ENCODE results near the gene FSD2. TPM values are rescaled to one million over a fixed set of nuclear protein-coding genes. Genes with fewer than 3 reads are reported as not detected.
"Not testable (repeated sequence)": the region's sequence is repeated elsewhere in the genome, so short reads cannot be mapped to it uniquely, and the experiment has no call there.

Gene FSD2
- total RNA-seq, 2 experiments from 2014 or later, result not detected

DNA sequence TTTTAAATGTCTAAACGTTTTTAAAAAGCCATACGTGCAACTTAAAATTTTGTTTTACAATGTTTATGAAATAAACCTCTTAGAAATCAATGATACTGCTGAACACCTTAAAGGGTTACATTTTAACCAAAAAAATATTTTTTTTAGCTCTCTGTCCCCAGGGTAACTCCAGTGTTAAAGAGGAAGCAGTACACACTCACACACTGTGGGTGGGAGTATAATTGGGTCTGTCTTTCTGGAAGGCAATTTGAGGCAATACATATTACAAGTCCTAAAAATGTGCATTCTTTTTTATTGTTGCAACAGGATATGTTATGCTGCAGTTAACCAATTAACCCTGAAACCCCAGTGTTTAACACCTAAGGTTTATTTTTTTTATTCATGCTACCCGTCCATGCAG is 37.7 kb upstream of the FSD2 start:
- Mint-ChIP-seq H3K27ac (no peak overlapping the region), H3K4me3 (no peak overlapping the region), H3K27me3 (peaks cover 20% of the 10 kb centered on the region), H3K36me3 (peaks cover 3% of the 10 kb centered on the region), H3K4me1 (peaks cover 7% of the 10 kb centered on the region), H3K9me3 (ENCODE audit: low read depth) (no peaks in the 10 kb centered on the region)
- CTCF ChIA-PET, result no interaction called here
- DNase-seq (no peak), ATAC-seq (no peak)

DNA sequence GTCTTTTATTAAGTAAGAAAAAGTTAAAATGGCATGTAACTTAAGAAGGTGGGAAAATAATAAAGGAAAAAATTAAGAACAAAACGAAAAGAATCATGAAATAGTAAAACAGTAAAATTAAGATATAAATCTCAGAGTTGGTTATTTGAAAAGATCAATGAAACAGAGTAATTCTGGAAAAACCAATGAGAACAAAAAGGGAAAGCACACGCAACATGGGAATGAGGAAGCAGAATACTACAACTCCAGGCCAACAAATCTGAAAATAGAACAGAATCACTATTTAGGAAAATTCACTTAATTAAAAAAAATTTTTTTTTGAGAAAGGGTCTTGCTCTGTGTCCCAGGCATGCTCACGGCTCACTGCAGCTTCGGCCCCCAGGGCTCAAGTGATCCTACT is 34.3 kb upstream of the FSD2 start:
- DNase-seq, result no peak
- CTCF ChIA-PET, result no interaction called here
- no peak for ATAC-seq
- no peak overlapping the region for H3K4me3 Mint-ChIP-seq
- no peaks in the 10 kb centered on the region for H3K9me3 Mint-ChIP-seq (ENCODE audit: low read depth)
- H3K27me3 Mint-ChIP-seq, result peaks cover 6% of the 10 kb centered on the region
- H3K36me3 Mint-ChIP-seq, result peaks cover 30% of the 10 kb centered on the region
- peaks cover 6% of the 10 kb centered on the region for H3K4me1 Mint-ChIP-seq
- no peak overlapping the region for H3K27ac Mint-ChIP-seq

DNA sequence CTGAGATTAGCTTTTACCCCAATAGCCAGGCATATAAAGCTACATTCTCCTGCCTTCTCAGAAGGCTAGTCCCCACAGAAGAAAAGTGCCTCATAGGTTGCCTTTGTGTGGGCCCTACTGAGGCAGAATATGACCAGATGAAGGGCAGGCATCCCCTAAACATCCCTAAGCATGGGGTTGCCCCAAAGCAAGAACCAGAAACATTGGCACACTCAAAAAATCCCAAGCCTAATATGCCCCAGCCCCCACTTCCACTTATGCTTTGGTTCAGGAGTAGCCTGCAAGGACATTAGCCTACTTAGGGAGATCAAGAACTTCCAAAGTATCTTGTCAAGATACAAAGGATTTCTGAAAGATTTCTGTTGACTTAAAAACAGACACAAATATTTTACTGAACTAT is 33.3 kb upstream of the FSD2 start:
- Mint-ChIP-seq H3K4me1 (no peaks in the 10 kb centered on the region), H3K36me3 (peaks cover 35% of the 10 kb centered on the region), H3K27me3 (no peaks in the 10 kb centered on the region), H3K27ac (no peak overlapping the region), H3K9me3 (ENCODE audit: low read depth) (no peaks in the 10 kb centered on the region), H3K4me3 (no peak overlapping the region)
- no peak for DNase-seq
- CTCF ChIA-PET, result no interaction called here
- ATAC-seq, result no peak

DNA sequence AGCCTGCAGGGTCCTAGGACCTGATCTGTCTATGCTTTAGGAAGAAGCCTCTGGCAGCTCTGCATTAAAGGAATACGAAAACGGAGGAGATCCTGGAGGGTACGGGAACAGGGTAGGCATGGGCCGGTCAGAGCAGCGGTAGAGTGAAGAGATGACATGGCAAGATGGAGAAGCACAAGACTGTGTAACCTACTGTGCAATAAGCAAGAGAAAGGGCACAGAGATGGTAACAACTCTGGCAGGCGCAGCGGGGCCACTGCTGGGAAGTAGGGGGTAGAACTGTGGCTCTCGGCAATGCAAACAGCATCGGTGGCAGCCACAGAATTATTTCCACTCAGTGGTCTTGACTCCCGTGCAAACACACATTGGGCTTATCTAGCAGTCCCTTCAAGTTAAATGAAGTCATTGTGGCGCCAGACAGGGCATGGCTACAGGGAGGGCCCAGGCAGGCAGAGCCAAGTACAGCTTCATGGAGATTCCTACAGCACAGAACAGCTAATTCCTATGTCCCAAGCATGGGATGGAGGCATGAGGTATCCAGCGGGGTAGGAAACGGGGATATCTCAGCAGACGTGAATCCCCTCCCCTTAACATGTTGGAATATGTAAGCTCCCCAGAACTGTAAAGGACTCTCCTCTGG is 32.3 kb upstream of the FSD2 start:
- DNase-seq (no peak), ATAC-seq (no peak)
- Mint-ChIP-seq H3K27me3 (no peaks in the 10 kb centered on the region), H3K27ac (no peak overlapping the region), H3K4me3 (no peak overlapping the region), H3K4me1 (peaks cover 2% of the 10 kb centered on the region), H3K36me3 (peaks cover 41% of the 10 kb centered on the region), H3K9me3 (ENCODE audit: low read depth) (no peaks in the 10 kb centered on the region)
- CTCF ChIA-PET, result interaction anchor here (1.3 kb wide), 1 partner anchor 26 kb away, joined by 3 read pairs; no protein-coding TSS in a partner anchor

DNA sequence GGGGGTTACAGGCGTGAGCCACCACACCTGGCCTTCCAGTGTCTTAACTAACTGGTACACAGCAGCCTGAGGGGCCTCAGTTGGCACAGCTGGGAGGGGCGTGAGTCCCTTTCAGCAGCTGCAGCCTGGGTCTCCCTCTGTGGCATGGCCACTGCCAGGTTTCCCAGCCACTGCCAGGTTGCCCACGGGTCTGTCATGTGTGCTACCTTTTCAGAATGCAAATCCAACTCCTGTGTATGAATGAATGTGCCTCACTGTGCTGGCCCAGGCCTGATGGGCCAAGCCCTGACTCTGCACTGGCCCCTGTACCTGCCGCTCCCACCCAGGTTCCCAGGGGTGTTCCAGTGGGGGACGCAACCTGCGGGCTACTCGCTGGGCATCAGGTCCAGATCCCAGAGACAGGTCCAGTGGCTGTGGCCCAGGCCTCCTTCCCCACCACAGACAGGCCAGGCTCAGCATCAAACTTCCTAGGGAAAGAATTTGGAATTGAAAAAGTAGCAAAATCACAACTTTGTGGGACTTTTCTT is 29.6 kb upstream of the FSD2 start:
- DNase-seq, result no peak
- Mint-ChIP-seq H3K4me1 (peaks cover 30% of the 10 kb centered on the region), H3K27me3 (no peaks in the 10 kb centered on the region), H3K4me3 (no peak overlapping the region), H3K9me3 (ENCODE audit: low read depth) (no peaks in the 10 kb centered on the region), H3K36me3 (peaks cover 65% of the 10 kb centered on the region), H3K27ac (no peak overlapping the region)
- no peak for ATAC-seq
- CTCF ChIA-PET, result no interaction called here

DNA sequence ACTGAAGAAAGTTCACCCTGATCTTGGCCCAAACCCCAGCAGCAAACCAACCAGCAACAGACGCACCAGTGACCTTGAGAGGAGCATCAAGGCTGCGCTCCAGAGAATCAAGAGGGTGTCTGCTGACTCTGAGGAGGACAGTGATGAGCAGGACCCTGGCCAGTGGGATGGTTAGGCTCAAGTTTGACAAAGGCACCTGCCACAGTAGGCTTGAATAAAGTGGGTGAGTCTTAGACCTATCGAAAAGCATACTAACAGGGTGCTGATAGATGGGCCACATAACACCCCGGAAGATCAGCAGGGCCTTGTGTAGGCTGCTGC is 27.5 kb upstream of the FSD2 start:
- DNase-seq (no peak), ATAC-seq (no peak)
- no peak overlapping the region for H3K4me3 Mint-ChIP-seq
- peak overlapping the region; percentile 86 for H3K27ac Mint-ChIP-seq
- no peaks in the 10 kb centered on the region for H3K9me3 Mint-ChIP-seq (ENCODE audit: low read depth)
- H3K27me3 Mint-ChIP-seq, result no peaks in the 10 kb centered on the region
- peaks cover 79% of the 10 kb centered on the region for H3K36me3 Mint-ChIP-seq
- CTCF ChIA-PET, result interaction anchor here (0.7 to 2.2 kb wide), 9 partner anchors 9 to 177 kb away, joined by 3 to 9 read pairs (median 3); partner anchors contain the start of gene RAMAC
- H3K4me1 Mint-ChIP-seq, result peaks cover 39% of the 10 kb centered on the region

DNA sequence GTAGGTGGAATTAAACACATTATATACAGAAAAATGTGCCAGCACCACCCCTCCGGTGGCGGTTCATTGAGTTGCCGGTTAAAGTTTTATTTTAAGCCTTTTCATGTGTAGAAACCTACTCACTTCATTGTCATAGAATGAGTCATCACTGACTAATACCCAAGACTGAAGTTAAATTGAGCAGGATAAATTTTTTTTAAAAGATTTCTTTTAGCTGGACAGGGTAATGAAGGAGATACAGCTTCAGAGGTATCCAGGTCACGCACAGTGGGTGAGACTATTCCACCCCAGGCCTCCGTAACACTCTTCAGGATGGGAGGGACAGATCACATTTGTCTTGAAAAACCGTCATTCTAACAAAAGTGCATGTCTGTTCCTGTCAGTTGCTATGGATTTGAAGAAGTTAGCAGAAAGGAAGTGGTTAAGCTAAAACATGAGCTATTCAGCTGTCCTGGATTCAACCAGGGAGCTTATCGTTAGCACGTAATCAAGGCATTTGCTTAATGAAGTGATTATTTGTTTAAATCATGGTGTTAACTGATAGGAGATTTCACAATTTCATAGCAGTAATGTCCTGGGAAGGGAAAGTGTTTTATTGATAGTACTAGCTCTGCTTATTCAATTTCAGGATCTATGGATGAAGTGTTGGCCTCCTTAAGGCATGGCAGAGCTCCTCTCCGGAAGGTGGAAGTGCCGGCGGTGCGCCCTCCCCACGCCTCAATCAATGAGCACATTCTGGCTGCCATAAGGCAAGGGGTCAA is 26.9 kb upstream of the FSD2 start:
- CTCF ChIA-PET, result interaction anchor here (0.9 to 2.2 kb wide), 8 partner anchors 9 to 178 kb away, joined by 3 to 9 read pairs (median 4); partner anchors contain the start of gene RAMAC
- H3K27me3 Mint-ChIP-seq, result no peaks in the 10 kb centered on the region

DNA sequence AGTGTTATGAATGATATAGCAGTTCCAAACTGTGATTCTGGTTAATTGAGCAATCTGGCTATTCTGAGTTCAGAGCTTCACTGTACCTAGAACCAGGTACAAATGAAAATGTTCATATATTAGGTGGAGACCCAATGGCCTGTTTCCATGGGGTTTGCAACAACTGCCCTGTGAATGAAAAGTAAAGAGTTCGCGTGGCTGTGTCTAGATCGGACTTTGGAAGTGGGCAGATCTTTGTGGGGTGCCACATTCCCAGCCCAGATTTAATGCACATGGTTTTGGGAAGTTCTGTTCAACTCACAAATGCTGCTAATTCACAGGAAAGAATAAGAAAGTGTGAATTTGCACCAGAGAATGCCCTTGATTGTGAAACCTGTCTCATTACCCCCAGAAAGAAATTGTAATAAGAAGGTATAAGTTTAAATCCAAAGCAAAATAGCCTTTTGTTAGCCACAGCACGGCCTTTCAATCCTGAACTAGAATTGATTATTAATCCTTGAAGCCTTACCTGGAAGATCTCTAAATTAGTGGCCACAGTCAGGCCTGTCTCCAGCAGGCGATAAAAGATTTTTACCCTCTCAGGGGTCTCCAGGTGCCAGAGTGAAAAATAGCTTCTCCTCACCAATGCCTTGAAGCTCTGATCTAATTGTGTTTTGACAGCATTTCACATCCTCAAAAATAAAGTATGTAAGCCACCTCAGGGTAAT is 26.2 kb upstream of the FSD2 start:
- no peaks in the 10 kb centered on the region for H3K27me3 Mint-ChIP-seq
- H3K27ac Mint-ChIP-seq, result peak overlapping the region; percentile 86
- peaks cover 45% of the 10 kb centered on the region for H3K4me1 Mint-ChIP-seq
- no peak for DNase-seq
- H3K9me3 Mint-ChIP-seq (ENCODE audit: low read depth), result no peaks in the 10 kb centered on the region
- CTCF ChIA-PET, result interaction anchor here (0.9 to 2.2 kb wide), 10 partner anchors 10 to 179 kb away, joined by 3 to 9 read pairs (median 4); partner anchors contain the start of gene RAMAC
- H3K36me3 Mint-ChIP-seq, result peaks cover 78% of the 10 kb centered on the region
- ATAC-seq, result no peak
- H3K4me3 Mint-ChIP-seq, result peak overlapping the region; percentile 13

More for the DNA sequence above, 26.9 kb upstream of the FSD2 start:
- peak; percentile 86 for ATAC-seq
- no peaks in the 10 kb centered on the region for H3K9me3 Mint-ChIP-seq (ENCODE audit: low read depth)
- peaks cover 79% of the 10 kb centered on the region for H3K36me3 Mint-ChIP-seq
- peaks cover 44% of the 10 kb centered on the region for H3K4me1 Mint-ChIP-seq
- peak overlapping the region; percentile 86 for H3K27ac Mint-ChIP-seq
- DNase-seq, result peak; percentile 71
- peak overlapping the region; percentile 13 for H3K4me3 Mint-ChIP-seq

DNA sequence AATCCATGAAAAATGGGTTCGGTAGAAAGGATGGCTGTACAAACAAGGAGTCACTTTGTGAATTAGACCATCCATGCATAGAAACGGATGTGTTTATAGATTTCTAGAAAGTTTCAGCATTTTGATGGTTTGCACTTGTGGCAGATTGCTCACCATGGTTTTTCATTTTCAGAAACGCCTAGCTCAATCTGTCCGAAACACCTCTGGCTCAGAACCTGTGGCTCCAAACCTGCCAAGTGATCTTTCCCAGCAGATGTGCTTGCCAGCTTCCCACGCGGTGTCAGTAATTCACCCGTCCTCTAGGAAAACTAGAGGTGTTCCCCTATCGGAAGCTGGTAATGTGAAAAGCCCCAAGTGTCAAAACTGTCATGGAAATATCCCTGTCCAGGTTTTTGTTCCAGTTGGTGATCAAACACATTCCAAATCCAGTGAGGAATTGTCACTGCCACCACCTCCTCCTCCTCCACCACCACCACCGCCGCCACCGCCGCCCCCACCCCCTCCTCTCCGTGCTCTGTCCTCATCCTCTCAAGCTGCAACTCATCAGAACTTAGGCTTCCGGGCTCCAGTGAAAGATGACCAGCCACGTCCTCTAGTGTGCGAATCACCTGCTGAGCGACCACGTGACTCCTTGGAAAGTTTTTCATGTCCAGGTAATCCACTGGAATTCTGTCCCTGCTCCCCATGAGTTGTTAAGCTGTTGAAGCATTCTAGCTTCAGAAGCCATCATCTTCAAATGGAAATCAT is 24.7 kb upstream of the FSD2 start:
- no peak overlapping the region for H3K27ac Mint-ChIP-seq
- no peaks in the 10 kb centered on the region for H3K27me3 Mint-ChIP-seq
- DNase-seq (no peak), ATAC-seq (no peak)
- CTCF ChIA-PET, result interaction anchor here (0.6 to 1.9 kb wide), 3 partner anchors 13 to 32 kb away, joined by 3 to 7 read pairs (median 4); no protein-coding TSS in a partner anchor
- no peak overlapping the region for H3K4me3 Mint-ChIP-seq
- H3K4me1 Mint-ChIP-seq, result peaks cover 45% of the 10 kb centered on the region
- peaks cover 75% of the 10 kb centered on the region for H3K36me3 Mint-ChIP-seq
- no peaks in the 10 kb centered on the region for H3K9me3 Mint-ChIP-seq (ENCODE audit: low read depth)

DNA sequence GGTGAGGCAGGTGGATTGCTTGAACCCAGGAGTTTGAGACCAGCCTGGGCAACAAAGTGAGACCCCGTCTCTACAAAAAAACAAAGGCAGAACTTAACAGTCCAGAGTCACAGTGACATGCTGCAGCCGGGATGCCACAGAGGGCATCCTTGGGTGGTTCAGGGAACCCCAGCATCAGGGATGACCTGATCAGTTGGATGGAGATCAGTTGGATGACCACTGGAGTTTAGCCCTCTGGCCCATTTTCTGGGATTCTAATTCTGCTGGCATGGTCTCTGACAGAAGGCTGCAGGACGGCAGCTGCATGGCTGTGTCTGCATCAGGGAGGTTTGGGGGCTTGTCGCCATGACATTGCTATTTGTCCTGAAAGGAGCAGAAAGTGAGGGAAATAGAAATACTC is 23.4 kb upstream of the FSD2 start:
- CTCF ChIA-PET, result interaction anchor here (0.9 kb wide), 1 partner anchor 16 kb away, joined by 4 read pairs; no protein-coding TSS in a partner anchor
- no peak for ATAC-seq
- no peak overlapping the region for H3K27ac Mint-ChIP-seq
- no peak overlapping the region for H3K4me3 Mint-ChIP-seq
- DNase-seq, result no peak
- peaks cover 45% of the 10 kb centered on the region for H3K4me1 Mint-ChIP-seq
- no peaks in the 10 kb centered on the region for H3K27me3 Mint-ChIP-seq
- H3K36me3 Mint-ChIP-seq, result peaks cover 71% of the 10 kb centered on the region
- H3K9me3 Mint-ChIP-seq (ENCODE audit: low read depth), result no peaks in the 10 kb centered on the region

DNA sequence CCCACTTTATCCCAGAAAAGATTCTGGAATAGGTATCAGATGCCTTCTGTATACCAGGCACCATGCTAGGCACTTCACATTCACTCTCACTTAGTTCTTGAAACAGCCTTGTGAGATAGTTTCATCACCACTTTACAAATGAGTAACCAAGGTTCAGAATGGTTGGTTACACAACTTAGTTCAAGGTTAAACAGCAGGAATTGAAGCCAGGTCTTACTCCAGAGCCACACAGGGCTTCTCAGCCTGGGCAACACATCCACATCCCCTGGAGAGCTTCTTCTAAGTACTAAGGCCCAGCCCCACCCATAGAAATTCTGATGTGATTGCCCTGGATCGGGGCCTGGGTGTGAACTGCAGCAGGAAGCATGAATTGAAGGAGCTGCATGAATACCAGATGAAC is 22.2 kb upstream of the FSD2 start:
- Mint-ChIP-seq H3K4me3 (no peak overlapping the region), H3K36me3 (peaks cover 64% of the 10 kb centered on the region), H3K4me1 (peaks cover 41% of the 10 kb centered on the region), H3K27me3 (no peaks in the 10 kb centered on the region), H3K27ac (peak overlapping the region; percentile 24), H3K9me3 (ENCODE audit: low read depth) (no peaks in the 10 kb centered on the region)
- ATAC-seq, result no peak
- CTCF ChIA-PET, result no interaction called here
- DNase-seq, result no peak

DNA sequence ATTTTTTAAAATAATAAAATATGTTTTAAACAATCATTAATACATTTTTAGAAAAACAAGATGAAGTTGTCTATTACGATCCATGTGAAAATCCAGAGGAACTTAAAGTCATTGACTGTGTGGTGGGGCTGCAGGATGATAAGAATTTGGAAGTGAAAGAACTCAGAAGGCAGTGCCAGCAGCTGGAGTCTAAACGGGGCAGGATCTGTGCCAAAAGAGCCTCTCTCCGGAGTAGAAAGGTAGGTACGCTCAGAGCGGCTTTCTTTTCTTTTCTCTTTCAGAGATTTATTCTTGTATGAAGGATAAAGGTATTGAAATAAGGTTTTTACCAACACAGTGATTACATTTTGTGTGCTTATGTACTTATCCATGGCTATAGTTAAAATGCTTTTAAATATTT is 17.2 kb upstream of the FSD2 start:
- peaks cover 55% of the 10 kb centered on the region for H3K36me3 Mint-ChIP-seq
- DNase-seq, result no peak
- no peaks in the 10 kb centered on the region for H3K27me3 Mint-ChIP-seq
- no peak overlapping the region for H3K27ac Mint-ChIP-seq
- peaks cover 3% of the 10 kb centered on the region for H3K4me1 Mint-ChIP-seq
- ATAC-seq, result no peak
- no peak overlapping the region for H3K4me3 Mint-ChIP-seq
- CTCF ChIA-PET, result no interaction called here
- no peaks in the 10 kb centered on the region for H3K9me3 Mint-ChIP-seq (ENCODE audit: low read depth)

DNA sequence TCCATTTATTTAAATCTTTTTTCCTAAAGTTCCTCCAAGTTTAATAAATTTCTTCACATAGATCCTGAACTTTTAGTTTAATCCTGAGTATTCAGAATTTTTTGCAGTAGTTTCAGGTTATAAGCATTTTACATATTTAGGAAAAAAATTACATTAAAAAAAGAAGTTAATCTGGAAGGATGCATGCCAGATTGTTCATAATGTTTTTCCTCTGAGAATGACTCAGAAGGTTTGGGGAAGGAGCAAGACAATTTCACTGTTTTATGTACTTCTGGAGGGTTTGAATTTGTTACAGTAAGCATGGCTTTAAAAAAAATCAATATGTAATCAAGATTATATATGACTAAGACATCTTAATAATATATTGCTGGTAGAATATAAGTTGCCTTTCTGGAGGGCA is 16.0 kb upstream of the FSD2 start:
- H3K4me3 Mint-ChIP-seq; H3K27me3 Mint-ChIP-seq; H3K4me1 Mint-ChIP-seq; DNase-seq; CTCF ChIA-PET; H3K27ac Mint-ChIP-seq; H3K9me3 Mint-ChIP-seq (ENCODE audit: low read depth); ATAC-seq: not testable (repeated sequence)
- H3K36me3 Mint-ChIP-seq, result peaks cover 54% of the 10 kb centered on the region

Measured in activated CD8-positive, alpha-beta memory T cell treated with anti-CD3 and anti-CD28 coated beads, Interleukin-2, amount 10 ng/mL, durations not matched to agents 7 days and 5 days (primary cell).